Tongue (tissue), 2 donors: ENCODE results near the gene OVOL3. TPM values are rescaled to one million over a fixed set of nuclear protein-coding genes. Genes with fewer than 3 reads are reported as not detected.
"Not testable (repeated sequence)": the region's sequence is repeated elsewhere in the genome, so short reads cannot be mapped to it uniquely, and the experiment has no call there.

Source experiments
- DNase-seq: peaks from one replicate; pipeline ENCODE4 v3.0.0-alpha.2; 2015
- total RNA-seq: library from RNA; depleted of rRNA; stranded (reverse); fragments of >200 nt; gene quantifications from one replicate; pipeline ENCODE4 v1.2.3, GENCODE V29; 2014

The OVOL3 gene
- total RNA-seq, 1 donor from 2014 or later, result not detected

DNA sequence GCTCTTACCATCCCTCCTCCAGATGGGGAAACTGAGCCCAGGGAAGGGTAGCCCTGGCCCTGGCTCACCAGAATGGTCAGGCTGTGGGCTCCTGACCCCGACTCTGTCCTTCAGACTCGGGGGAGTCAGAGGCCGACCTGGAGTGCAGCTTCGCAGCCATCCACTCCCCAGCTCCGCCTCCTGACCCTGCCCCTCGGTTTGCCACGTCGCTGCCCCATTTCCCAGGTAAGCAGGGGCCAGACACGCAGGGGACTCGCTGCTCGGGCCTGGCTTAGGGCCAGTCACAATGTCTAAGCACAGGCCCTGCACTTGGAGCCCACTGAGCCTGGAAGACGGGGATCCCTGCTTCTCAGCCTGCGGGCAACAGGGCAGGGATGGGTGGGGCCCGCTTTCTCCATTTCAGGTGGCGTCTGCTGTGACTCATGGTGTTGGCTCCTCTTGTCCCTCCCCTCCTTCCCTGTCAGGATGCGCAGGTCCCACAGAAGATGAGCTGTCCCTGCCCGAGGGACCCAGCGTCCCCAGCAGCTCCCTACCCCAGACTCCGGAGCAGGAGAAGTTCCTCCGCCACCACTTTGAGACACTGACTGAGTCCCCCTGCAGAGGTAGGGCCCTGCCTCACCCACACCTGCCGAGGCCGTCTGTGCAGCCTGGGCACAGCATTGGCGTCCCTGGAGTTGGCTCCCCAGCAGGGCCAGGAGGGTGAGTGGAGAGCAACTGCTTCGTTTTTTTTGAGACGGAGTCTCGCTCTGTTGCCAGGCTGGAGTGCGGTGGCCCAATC lies 9.2 kb upstream of the OVOL3 start:
- DNase-seq, result no peak

DNA sequence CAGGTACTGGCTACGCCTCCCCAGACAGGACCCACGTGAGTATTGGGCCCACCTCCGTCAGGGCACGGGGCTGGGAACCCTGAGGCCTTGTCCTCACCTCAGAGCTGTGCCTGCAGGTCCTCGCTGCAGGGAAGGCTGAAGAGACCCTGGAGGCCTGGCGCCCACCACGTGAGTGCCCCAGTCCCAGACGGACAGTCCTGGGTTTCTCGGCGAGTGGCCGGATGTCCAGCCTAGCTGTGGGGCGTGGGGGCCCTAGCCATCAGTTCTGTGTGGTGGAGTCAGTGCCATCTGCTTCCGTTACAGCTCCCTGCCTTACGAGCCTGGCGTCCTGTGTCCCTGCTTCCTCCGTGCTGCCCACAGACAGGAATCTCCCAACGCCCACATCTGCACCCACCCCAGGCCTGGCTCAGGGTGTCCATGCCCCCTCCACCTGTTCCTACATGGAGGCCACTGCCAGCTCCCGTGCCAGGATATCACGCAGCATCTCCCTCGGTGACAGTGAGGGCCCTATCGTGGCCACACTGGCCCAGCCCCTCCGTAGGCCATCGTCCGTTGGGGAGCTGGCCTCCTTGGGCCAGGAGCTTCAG lies 7.8 kb upstream of the OVOL3 start:
- no peak for DNase-seq

DNA sequence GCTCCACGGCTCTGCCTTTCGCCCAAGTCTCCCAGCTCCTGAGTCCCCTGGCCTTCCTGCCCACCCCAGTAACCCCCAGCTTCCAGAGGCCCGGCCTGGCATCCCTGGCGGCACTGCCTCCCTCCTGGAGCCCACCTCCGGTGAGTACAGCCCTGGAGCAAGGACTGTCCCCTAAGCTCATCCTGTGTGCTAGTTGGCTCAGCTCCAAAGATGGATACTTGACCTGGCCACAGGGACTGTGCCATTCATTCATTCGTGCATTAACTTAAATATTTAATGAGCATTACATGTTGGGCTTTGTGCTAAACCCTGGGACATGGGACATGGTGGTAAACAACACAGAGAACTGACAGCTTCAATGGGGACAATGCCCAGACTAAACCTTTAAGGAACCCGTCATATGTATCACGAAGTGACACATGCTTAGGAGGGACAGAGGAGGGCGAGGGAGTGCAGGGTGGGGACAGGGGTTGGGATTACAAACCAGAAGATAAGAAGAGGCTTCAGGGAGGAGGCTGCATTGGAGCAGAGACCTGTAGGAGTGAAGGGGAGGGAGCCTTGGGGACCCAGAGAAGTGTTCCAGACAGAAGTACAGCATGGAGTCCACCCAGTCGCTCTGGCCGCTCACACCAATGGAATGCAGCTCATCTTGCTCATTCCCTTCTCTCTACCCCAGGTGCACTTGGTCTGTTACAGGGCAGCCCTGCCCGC lies 6.9 kb upstream of the OVOL3 start:
- no peak for DNase-seq

DNA sequence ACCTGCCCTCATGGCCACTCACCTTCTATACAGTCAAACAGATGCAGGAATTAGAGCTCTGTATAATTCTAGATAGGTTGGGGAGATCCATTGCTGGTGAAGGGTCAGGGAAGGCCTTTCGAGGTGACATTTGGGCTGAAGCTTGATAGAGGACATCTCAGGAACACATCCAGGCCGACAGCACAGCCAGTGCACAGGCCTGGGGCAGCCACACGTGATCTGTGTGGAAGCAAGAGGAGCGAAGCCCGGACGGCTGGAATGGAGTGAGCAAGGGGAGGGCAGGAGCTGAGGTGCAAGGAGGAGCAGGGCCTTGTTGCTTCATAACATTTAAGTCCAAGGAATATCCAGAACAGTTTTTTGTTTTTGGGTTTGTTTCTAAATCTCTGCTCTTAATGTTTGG lies 4.5 kb upstream of the OVOL3 start:
- no peak for DNase-seq

DNA sequence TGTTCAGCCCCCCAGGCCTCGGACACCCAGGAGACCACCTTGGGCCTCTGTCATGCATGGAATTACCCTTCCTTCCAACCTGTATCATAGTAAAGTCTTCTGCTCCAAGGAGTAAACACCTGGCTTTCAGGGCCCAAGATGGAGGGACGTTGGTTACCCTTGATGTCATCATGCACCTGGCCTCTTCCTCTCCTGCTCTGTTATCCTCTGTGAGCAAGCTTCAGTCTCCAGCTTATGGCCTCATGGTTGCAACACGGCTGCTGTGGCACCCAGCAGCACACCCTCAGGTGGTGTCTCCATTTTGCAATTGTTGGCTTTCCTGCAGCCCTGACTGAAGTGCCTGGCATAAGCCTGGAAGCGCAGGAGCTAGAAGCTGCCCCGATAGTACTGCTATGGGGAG lies 4.0 kb upstream of the OVOL3 start:
- no peak for DNase-seq

DNA sequence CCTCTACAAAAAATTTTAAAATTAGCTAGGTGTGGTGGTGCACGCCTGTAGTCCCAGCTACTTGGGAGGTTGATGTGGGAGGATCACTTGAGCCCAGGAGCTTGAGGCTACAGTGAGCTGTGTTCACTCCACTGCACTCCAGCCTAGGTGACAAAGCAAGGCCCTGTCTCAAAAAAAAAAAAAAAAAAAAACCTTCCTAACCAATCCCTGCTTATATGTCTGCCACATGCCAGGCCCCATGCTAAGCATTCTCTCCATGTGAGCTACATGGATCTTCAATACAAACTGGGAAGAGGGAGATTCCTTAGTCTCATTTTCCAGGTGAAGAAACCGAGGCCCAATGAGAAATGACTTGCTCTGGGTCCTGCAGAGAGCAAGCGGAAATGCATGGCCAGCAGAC lies 2.3 kb upstream of the OVOL3 start:
- no peak for DNase-seq

DNA sequence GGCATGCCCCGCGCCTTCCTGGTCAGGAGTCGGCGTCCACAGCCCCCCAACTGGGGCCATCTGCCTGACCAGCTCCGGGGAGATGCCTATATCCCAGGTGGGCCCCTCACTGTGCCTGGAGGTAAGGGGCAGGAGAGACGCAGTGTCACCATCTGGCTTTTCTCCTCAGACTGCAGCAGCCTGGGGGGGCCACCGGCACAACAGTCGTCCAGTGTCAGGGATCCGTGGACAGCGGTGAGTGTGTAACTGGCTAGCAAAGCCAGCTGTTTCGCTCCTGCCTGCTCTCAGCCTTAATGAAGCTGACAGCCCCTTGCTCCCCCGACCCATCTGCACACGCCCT lies 227 bp downstream of the OVOL3 start:
- no peak for DNase-seq

DNA sequence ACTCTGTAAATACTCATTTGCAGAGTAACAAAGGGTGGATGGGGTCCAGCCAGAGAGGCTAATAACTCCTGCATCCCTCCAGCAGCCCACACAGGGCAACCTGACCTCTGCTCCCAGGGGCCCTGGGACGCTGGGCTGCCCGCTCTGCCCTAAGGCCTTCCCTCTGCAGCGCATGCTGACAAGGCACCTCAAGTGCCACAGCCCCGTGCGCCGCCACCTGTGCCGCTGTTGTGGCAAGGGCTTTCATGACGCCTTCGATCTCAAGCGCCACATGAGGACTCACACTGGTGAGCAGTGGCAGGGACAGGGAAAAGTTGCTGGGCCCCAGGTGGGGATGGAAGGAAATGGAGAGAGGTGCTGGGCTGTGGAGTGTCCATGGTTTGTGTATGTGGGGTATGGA lies 1.7 kb downstream of the OVOL3 start:
- no peak for DNase-seq

DNA sequence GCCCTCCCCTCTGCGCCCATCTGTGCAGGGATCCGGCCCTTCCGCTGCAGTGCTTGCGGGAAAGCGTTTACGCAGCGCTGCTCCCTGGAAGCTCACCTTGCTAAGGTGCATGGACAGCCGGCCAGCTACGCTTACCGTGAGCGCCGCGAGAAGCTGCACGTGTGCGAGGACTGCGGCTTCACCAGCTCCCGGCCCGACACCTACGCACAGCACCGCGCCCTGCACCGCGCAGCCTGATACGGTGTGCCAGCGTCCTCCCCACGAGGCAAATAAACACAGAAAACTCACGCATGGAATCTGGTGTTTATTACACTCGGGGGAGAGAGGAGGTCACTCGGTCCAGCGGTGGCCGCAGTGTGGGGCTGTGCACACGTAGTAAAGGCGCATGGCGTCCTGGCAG lies 2.5 kb downstream of the OVOL3 start:
- no peak for DNase-seq

DNA sequence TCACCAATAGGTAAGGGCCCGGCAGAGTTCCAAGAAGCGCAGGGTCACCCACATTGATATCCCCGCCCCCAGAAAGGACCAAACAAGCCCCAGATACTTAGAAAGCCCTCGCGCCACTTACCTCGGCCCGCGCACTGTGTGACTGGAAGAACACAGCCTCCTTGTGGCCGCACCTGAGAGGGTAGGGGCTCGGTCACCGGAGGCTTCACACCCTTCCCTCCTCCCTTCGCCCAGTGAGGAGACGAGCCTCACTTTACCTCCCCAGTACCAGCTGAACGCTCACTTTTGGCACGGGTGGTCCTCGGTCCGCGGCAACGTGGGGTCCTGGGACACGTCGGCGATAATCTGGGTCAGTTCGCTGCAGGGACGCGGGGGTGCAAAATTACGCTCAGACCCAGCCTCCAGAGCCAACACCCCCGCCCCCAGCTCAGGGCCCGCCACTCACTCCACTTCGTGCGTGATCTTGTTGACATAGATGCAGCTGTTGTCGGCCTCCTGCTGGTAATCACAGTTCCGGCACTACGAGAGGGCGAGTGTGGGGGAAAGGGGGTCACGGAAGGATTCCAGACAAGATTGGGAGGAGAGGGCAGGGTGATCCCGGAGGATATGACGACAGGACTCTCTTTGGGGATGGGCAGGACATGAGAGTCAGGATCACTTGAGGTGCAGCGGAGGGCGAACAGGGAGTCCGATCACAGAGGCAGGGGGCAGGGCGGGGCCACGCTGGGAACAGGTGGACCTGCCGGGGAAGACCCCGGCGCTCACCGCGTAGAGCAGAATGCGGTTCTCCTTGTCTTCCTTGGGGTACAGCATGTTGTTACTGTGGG lies 3.2 kb downstream of the OVOL3 start:
- peak; percentile 51 for DNase-seq

DNA sequence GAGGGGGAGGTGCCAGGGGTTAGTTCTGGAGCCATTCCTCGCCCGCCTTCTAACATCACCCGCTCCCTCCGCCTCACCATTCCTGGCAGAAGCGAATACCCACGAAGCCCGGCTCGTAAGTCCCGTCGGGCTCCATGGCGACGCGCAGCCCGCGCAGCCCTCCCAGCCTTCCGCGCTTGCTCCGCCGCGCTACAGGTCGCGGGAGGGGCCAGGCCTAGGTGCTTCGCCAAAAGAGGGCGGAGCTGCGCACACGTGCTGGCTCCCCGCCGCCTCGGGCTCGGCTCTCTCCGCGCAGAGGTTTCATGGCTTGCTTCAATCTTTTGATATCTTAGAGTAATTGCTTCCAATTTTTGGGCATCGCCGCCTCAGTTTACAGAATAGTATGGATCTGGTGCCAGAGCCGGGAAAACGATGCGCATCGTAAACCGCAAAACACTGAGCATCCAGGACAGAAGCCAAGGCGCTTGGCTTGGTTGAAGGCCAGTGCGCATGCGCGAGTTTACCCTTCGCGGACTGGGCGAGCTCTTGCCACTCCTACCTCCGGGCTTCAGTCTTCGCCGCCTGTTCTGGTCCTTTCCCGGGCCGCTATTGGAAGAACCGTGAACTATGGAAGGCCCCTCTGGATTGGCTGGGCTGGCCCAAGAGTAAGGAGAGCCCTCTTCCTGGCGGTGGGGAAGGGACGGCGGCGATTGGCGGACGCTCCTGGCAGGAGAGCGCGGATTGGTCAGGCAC lies 3.9 kb downstream of the OVOL3 start, which contains the start of gene POLR2I:
TSS of gene POLR2I (minus strand) at position 155 of the 732 bp plus-strand sequence. CDS start at position 136, 19 bp downstream.
- DNase-seq, result peak; percentile 100

DNA sequence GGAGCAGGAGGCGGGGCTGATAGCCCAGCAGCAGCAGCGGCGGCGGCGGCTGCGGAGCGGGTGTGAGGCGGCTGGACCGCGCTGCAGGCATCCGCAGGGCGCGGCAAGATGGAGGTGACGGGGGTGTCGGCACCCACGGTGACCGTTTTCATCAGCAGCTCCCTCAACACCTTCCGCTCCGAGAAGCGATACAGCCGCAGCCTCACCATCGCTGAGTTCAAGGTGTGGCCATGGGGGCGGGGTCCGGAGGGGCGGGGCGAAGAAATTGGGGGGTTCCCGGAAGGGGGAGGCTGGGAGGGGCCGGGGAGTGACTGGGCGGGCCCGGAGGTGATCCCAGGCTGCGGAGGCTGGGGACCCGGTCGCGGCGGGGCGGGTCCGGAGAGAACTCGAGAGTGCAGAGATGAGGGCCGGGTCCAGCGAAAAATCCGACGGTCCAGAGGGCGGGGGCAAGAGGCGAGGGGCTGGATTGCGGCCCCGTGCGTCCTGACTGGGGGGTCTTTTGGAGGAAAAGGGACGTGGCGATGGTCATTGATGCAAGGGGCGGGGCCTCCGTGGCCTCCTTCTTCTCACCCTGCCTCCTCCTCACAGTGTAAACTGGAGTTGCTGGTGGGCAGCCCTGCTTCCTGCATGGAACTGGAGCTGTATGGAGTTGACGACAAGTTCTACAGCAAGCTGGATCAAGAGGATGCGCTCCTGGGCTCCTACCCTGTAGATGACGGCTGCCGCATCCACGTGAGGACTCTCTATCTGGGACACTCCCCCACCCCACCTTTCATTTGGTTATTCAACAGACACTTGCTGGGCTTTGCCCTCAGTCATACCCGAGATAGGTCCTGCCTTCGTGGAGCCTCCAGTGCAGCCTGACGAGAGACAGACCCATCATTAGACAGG lies 4.8 kb downstream of the OVOL3 start, which contains the start of gene TBCB:
TSS of gene TBCB (plus strand) at position 16 of the 891 bp plus-strand sequence. CDS start at position 109, 93 bp downstream.
- no peak for DNase-seq

DNA sequence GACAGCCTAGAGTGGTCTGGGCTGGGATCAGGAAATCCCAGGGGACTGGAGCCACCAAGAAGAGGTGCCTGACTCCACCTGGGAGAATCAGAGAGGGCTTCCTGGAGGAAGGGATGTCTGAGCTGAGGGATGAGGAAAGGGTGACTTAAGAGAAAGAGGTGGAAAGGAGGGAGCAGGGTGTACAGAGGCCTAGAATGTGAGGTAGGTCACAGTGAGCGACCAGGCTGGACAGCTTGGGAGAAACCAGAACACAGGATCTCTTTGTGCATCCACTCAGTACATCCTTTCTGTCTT lies 5.3 kb downstream of the OVOL3 start:
- no peak for DNase-seq

DNA sequence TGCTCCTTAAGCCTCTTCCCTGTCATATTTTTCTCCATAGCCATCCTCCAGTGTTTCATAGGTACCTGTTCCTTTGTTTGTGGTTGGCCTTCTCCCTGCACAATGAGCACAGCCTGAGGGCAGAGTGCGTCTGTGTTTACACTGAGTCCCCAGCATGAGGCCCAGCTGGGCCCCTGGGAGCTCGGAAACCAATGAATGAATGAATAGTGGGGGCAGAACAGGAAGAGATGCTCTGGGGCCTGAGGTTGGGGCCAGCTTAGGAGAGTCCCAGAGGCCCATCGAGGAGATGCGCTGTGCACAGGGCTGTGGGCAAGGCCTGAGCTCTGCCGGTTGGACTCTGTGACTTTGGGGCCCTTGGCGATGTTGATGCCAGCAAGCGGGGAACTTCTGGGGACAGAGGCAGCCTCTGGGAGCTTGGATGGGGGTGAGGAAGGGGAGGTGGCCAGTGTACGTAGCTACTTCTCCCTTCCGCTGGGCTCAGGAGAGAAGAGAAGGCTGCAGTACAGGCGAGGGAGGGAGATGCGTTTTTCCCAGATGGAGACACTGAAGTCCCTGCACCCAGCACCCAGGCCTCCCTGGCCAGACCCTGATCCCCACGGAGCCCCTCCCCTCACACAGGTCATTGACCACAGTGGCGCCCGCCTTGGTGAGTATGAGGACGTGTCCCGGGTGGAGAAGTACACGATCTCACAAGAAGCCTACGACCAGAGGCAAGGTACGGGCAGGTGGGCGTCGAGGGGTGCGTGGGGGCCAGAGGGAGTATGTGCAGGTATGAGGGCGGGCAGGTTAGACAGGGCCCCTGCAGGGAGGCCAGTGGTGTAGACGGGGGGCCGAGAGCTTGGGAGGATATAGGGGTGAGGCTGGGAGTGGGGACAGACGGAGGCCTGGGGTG lies 9.4 kb downstream of the OVOL3 start:
- no peak for DNase-seq

DNA sequence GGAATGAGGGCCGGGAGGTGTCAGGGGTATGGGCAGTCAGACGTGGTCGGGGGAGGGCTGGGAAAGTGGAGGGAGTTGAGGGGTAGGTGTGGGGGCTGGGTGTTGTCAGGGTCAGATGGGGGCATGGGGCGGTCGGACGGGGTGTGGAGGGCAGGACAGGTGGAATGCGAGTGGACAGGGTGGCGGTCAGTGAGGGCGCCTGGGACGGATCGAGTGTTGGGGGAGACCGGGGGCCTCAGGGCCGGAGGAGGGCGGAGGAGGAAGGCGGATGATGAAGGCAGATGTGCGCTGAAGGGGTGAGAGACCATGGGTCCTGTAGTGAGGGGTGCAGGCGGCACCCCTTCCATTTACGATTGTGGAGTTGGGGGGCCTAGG lies 10.0 kb downstream of the OVOL3 start:
- DNase-seq, result no peak

DNA sequence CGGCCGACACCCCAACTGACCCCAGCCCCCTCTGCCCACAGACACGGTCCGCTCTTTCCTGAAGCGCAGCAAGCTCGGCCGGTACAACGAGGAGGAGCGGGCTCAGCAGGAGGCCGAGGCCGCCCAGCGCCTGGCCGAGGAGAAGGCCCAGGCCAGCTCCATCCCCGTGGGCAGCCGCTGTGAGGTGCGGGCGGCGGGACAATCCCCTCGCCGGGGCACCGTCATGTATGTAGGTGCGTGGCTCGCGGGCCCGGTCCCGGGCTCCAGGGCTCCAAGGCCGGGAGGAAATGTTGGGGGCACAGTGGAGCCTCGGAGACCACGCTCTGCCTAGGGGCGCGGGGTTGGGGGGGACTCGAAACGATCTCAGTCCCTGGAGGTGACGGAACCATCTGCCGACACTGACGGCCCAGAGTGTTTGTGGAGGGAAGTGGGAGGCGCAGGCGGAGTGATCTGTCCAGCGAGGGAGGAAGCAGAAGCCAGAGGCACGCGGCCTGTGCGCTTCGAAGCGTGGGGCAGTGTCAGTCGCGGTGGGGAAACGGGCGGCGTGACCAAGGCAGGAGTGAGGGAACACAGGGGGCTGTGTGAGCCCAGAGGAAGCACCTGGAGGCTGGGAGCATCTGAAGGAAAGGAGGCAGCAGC lies 10.7 kb downstream of the OVOL3 start:
- no peak for DNase-seq

DNA sequence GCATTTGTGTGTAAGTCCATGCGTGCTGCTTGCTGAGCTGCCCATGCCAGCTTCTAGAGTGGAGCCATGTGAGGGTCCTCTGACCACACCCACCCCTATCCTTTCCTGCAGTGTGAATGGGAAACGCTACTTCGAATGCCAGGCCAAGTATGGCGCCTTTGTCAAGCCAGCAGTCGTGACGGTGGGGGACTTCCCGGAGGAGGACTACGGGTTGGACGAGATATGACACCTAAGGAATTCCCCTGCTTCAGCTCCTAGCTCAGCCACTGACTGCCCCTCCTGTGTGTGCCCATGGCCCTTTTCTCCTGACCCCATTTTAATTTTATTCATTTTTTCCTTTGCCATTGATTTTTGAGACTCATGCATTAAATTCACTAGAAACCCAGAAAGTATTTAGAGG lies 14.6 kb downstream of the OVOL3 start:
- no peak for DNase-seq

DNA sequence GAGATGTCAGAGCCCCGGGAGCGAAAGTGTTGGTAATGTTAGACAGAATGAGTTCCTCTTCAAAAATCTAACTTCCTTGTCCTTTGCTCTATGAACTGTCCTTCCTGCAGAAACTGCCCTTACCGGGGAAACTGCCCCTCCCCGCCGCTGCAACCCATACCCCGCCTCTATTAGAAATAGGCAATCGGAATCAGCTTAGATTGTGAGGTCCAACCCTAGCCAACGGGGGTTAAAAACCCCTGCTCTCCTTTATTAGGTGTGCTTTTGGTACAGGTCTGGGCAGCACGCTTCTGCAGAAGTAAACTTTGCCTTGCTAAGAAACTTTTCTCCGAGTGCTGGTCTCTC lies 17.4 kb downstream of the OVOL3 start:
- DNase-seq, result no peak

DNA sequence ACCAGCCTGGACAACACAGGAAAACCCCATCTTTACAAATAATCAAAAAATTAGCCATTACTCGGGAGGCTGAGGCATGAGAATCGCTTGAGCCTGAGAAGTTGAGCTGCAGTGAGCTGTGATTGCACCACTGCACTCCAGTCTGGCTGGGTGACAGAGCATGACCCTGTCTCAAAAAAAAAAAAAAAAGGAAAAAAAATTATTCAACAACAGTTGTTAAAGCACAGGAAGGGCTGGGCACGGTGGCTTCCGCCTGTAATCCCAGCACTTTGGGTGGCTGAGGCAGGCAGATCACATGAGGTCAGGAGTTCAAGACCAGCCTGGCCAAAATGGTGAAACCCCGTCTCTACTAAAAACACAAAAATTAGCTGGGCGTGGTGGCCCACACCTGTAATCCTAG lies 20.3 kb downstream of the OVOL3 start:
- not testable (repeated sequence) for DNase-seq

DNA sequence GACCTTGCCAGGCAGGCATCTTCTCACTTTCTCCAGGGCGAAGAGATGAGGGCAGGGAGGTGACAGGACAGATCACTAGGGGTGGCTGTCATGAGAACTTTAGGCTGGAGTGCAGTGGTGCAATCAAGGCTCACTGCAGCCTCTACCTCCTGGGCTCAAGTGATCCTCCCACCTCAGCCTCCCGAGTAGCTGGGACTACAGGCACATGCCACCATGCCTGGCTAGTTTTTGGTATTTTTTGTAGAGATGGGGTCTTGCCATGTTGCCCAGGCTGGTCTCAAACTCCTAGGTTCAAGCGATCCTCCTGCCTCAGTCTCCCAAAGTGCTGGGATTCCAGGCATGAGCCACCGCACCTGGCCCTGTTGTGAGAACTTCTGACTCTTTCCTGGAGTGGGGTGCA lies 23.9 kb downstream of the OVOL3 start:
- DNase-seq, result not testable (repeated sequence)
